ENCODE measurements around the gene L3MBTL4. TPM values are rescaled to one million over a fixed set of nuclear protein-coding genes. Genes with fewer than 3 reads are reported as not detected.
A peak's percentile ranks its signal among the peaks of the same experiment; 100 is the strongest.

Gene L3MBTL4
- total and polyA plus RNA-seq, 10 of the 15 experiments (the other 5 are each of a cell fraction or from before 2014, with no cell fraction given) = 1.3 to 8.7 (median 3.8) TPM

- TF ChIP-seq E2F4 (IDR thresholded peaks at IDR 0.05; ENCODE audit: low read depth, low read length) (no peak), IRF5 (IDR thresholded peaks at IDR 0.05; ENCODE audit: borderline replicate concordance) (no peak), CHD4 (IDR thresholded peaks at IDR 0.05) (no peak), ETV6 (conservative IDR thresholded peaks at IDR 0.05 in 1 of 2, IDR thresholded peaks at IDR 0.05 in 1 of 2; ENCODE audit: borderline replicate concordance in 1 of 2, low read depth in 1 of 2) (no peak), SREBF1 (IDR thresholded peaks at IDR 0.05; ENCODE audit: low read length) (no peak), TARDBP (IDR thresholded peaks at IDR 0.05; ENCODE audit: borderline replicate concordance) (no peak), MYB (IDR thresholded peaks at IDR 0.05; ENCODE audit: borderline replicate concordance, low read depth, low read length) (no peak), MXI1 (IDR thresholded peaks at IDR 0.05; ENCODE audit: low read depth, low read length) (peak; percentile 54; the same call in 1 of the 2 replicates), EED (IDR thresholded peaks at IDR 0.05; ENCODE audit: low read depth) (0 out of 2 replicates have a peak, but pooled peaks have one; percentile 18), ESRRA (IDR thresholded peaks at IDR 0.05; ENCODE audit: low read length) (no peak), SMAD5 (IDR thresholded peaks at IDR 0.05; ENCODE audit: low read depth) (no peak), RELA (IDR thresholded peaks at IDR 0.05; ENCODE audit: borderline replicate concordance, partially characterized antibody) (no peak), FOS (IDR thresholded peaks at IDR 0.05; ENCODE audit: borderline replicate concordance, extremely low read depth, insufficient read length) (no peak), RAD21 (IDR thresholded peaks at IDR 0.05; ENCODE audit: insufficient read depth, low read depth, low read length) (no peak), CHD2 (IDR thresholded peaks at IDR 0.05; ENCODE audit: borderline replicate concordance, low read depth, low read length) (no peak), BCL11A (IDR thresholded peaks at IDR 0.05; ENCODE audit: low read depth, low read length) (no peak), NRF1 (conservative IDR thresholded peaks at IDR 0.05; ENCODE audit: low read depth, low read length) (no peak), TCF3 (IDR thresholded peaks at IDR 0.05; ENCODE audit: borderline replicate concordance, insufficient read depth, low read depth, low read length) (0 out of 2 replicates have a peak, but pooled peaks have one; percentile 22), ZNF622 (IDR thresholded peaks at IDR 0.05) (no peak), YBX1 (IDR thresholded peaks at IDR 0.05) (no peak), BMI1 (IDR thresholded peaks at IDR 0.05; ENCODE audit: borderline replicate concordance) (no peak), JUND (IDR thresholded peaks at IDR 0.05; ENCODE audit: low read depth, low read length) (no peak), POLR2A (IDR thresholded peaks at IDR 0.05; ENCODE audit: low read depth, low read length) (peak; percentile 56), ZNF274 (IDR thresholded peaks at IDR 0.05; ENCODE audit: insufficient read depth, insufficient read length) (no peak), ZNF207 (IDR thresholded peaks at IDR 0.05; ENCODE audit: borderline replicate concordance) (no peak), PAX5 (IDR thresholded peaks at IDR 0.05; ENCODE audit: borderline replicate concordance, low read depth, low read length) (peak; percentile 47; the same call in 1 of the 2 replicates), KLF5 (IDR thresholded peaks at IDR 0.05; ENCODE audit: partially characterized antibody) (no peak)
- TF ChIP-seq, protein P1, sequence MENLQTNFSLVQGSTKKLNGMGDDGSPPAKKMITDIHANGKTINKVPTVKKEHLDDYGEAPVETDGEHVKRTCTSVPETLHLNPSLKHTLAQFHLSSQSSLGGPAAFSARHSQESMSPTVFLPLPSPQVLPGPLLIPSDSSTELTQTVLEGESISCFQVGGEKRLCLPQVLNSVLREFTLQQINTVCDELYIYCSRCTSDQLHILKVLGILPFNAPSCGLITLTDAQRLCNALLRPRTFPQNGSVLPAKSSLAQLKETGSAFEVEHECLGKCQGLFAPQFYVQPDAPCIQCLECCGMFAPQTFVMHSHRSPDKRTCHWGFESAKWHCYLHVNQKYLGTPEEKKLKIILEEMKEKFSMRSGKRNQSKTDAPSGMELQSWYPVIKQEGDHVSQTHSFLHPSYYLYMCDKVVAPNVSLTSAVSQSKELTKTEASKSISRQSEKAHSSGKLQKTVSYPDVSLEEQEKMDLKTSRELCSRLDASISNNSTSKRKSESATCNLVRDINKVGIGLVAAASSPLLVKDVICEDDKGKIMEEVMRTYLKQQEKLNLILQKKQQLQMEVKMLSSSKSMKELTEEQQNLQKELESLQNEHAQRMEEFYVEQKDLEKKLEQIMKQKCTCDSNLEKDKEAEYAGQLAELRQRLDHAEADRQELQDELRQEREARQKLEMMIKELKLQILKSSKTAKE (IDR thresholded peaks at IDR 0.05; ENCODE audit: low read depth, poor library complexity, severe bottlenecking) = no peak
- TF ChIP-seq, protein P2, sequence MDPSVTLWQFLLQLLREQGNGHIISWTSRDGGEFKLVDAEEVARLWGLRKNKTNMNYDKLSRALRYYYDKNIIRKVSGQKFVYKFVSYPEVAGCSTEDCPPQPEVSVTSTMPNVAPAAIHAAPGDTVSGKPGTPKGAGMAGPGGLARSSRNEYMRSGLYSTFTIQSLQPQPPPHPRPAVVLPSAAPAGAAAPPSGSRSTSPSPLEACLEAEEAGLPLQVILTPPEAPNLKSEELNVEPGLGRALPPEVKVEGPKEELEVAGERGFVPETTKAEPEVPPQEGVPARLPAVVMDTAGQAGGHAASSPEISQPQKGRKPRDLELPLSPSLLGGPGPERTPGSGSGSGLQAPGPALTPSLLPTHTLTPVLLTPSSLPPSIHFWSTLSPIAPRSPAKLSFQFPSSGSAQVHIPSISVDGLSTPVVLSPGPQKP (IDR thresholded peaks at IDR 0.05; ENCODE audit: low read depth, low read length) = no peak
Observed at GRCh38 chr18:5979971-5980457, 434.7 kb downstream of the L3MBTL4 start (continued).
